NCI-H82 (cell line): ENCODE results near the gene NAA80.
"Not testable (repeated sequence)": the region's sequence is repeated elsewhere in the genome, so short reads cannot be mapped to it uniquely, and the experiment has no call there.

Experiments used
- DNase-seq: peaks from one replicate; lab custom pipeline; 2025; lab: John Stamatoyannopoulos, UW

NAA80 gene

GRCh38 chr3:50269460-50269859 is 29.7 kb downstream of the NAA80 start:
- DNase-seq: no peak

GRCh38 chr3:50268703-50269451 is 30.3 kb downstream of the NAA80 start, which contains the start of gene SEMA3B:
TSS of gene SEMA3B (plus strand) at chr3:50269147. CDS start at chr3:50269241, 94 bp downstream.
- DNase-seq: no peak

- DNase-seq: no peak
These were observed 30.9 kb downstream of the NAA80 start for GRCh38 chr3:50268276-50268675.

GRCh38 chr3:50267280-50267913 is 31.8 kb downstream of the NAA80 start:
- peak; percentile 35 for DNase-seq

GRCh38 chr3:50266836-50267235 is 32.4 kb downstream of the NAA80 start:
- no peak for DNase-seq

- DNase-seq: no peak
These were observed 33.2 kb downstream of the NAA80 start for GRCh38 chr3:50266017-50266416.

GRCh38 chr3:50265571-50265970 is 33.6 kb downstream of the NAA80 start:
- DNase-seq: no peak

- no peak for DNase-seq
These were observed 34.2 kb downstream of the NAA80 start for GRCh38 chr3:50264964-50265485.

GRCh38 chr3:50264383-50264963 is 34.7 kb downstream of the NAA80 start:
- peak; percentile 75 for DNase-seq

GRCh38 chr3:50263478-50264382 is 35.5 kb downstream of the NAA80 start:
- DNase-seq: no peak

GRCh38 chr3:50262778-50263177 is 36.4 kb downstream of the NAA80 start:
- no peak for DNase-seq

- DNase-seq: not testable (repeated sequence)
These were observed 37.0 kb downstream of the NAA80 start for GRCh38 chr3:50262200-50262599.

GRCh38 chr3:50261505-50261904 is 37.7 kb downstream of the NAA80 start:
- no peak for DNase-seq

- no peak for DNase-seq
These were observed 38.2 kb downstream of the NAA80 start for GRCh38 chr3:50260942-50261441.

- peak; percentile 86 for DNase-seq
These were observed 38.9 kb downstream of the NAA80 start for GRCh38 chr3:50260027-50260941.

- DNase-seq: no peak
These were observed 39.7 kb downstream of the NAA80 start for GRCh38 chr3:50259432-50260026.

- no peak for DNase-seq
These were observed 40.2 kb downstream of the NAA80 start for GRCh38 chr3:50258979-50259378.

GRCh38 chr3:50258029-50258680 is 41.0 kb downstream of the NAA80 start:
- no peak for DNase-seq
